K562 (cell line): ENCODE data around the gene ZNF502. TPM values are rescaled to one million over a fixed set of nuclear protein-coding genes. Genes with fewer than 3 reads are reported as not detected.

Experiments
- CBFB ChIP-seq: sonication (generic); formaldehyde crosslinking; IDR thresholded peaks from 2 replicates; pipeline ENCODE4 v1.4.0; 2020; ENCODE audit warnings: mild to moderate bottlenecking, missing genetic modification reagents
- CEBPB ChIP-seq: fragments of 450-650 bp; IDR thresholded peaks from 2 replicates; pipeline ENCODE4 v1.6.1; 2016; ENCODE audit warnings: missing genetic modification characterization, missing compliant biosample characterization
- CHCHD3 ChIP-seq: fragments of 250-450 bp; sonication (Bioruptor Pico); IDR thresholded peaks from 2 replicates; pipeline ENCODE4 v2.1.2; 2022; ENCODE audit warnings: mild to moderate bottlenecking
- HMGN3 ChIP-seq: IDR thresholded peaks from 2 replicates; pipeline ENCODE4 v1.6.1; 2011; ENCODE audit warnings: borderline replicate concordance, low read depth, mild to moderate bottlenecking, mixed read lengths, low read length; ENCODE audit not compliant: insufficient read length; ENCODE audit errors: extremely low read depth
- HNRNPLL ChIP-seq: fragments of 200-400 bp; formaldehyde crosslinking; IDR thresholded peaks from 2 replicates; pipeline ENCODE4 v1.6.1; 2017; ENCODE audit warnings: low read length, low read depth, mild to moderate bottlenecking; ENCODE audit not compliant: poor library complexity, severe bottlenecking
- LARP7 ChIP-seq: fragments of 450-650 bp; IDR thresholded peaks from 2 replicates; pipeline ENCODE4 v1.6.1; 2016
- MEIS2 ChIP-seq: fragments of 450-650 bp; IDR thresholded peaks from 2 replicates; pipeline ENCODE4 v1.6.1; 2014; ENCODE audit warnings: mild to moderate bottlenecking; ENCODE audit not compliant: partially characterized antibody
- NR4A1 ChIP-seq, 2 experiments: fragments of 250-450 bp in 1 of 2; fragments of 450-650 bp in 1 of 2; sonication (Bioruptor Pico) in 1 of 2; IDR thresholded peaks; 2 replicates each; pipeline versions ENCODE4 v1.4.0 to v1.6.1; 2016 to 2020; ENCODE audit warnings: mild to moderate bottlenecking in 2 of 2, missing compliant biosample characterization in 1 of 2, missing genetic modification characterization in 1 of 2, moderate library complexity in 1 of 2
- POLR3G ChIP-seq: IDR thresholded peaks from 2 replicates; pipeline ENCODE4 v1.6.1; 2011; ENCODE audit not compliant: insufficient read length, insufficient replicate concordance; ENCODE audit errors: extremely low read depth
- RAD51 ChIP-seq: fragments of 450-650 bp; IDR thresholded peaks from 2 replicates; pipeline ENCODE4 v1.7.1; 2016; ENCODE audit warnings: low read depth, mild to moderate bottlenecking, borderline replicate concordance
- RUNX1 ChIP-seq: sonication (generic); IDR thresholded peaks from 2 replicates; pipeline ENCODE4 v1.6.1; 2016; ENCODE audit warnings: antibody characterized with exemption, low read depth
- SOX6 ChIP-seq: fragments of 450-650 bp; IDR thresholded peaks from 2 replicates; pipeline ENCODE4 v1.6.1; 2014; ENCODE audit warnings: mild to moderate bottlenecking
- STAT5A ChIP-seq: IDR thresholded peaks from 2 replicates; pipeline ENCODE4 v1.6.1; 2012; ENCODE audit warnings: low read length, inconsistent platforms, borderline replicate concordance
- ZKSCAN8 ChIP-seq: fragments of 200-800 bp; sonication (Bioruptor generic); IDR thresholded peaks from 2 replicates; pipeline ENCODE4 v1.6.1; 2016; ENCODE audit warnings: missing genetic modification characterization, missing compliant biosample characterization
- ZNF282 ChIP-seq: sonication (generic); formaldehyde crosslinking; IDR thresholded peaks from 2 replicates; pipeline ENCODE4 v1.8.1; 2023; ENCODE audit warnings: missing genetic modification reagents
- ZNF445 ChIP-seq: fragments of 250-450 bp; sonication (Bioruptor Pico); IDR thresholded peaks from 2 replicates; pipeline ENCODE4 v1.4.0; 2020; ENCODE audit warnings: low read depth, mild to moderate bottlenecking, moderate library complexity
- polyA plus RNA-seq, 8 experiments: library from polyadenylated mRNA; depleted of rRNA in 4 of 8; stranded (reverse) in 5 of 8; unstranded in 3 of 8; fragments of >200 nt; fragmentation: Nextera tagmentation in 2 of 8; fragmentation: Illumina TruSeq in 1 of 8; extraction: Ambion mirVana in 2 of 8; extraction: Trizol in 1 of 8; gene quantifications; 2 replicates each; pipeline versions ENCODE4 v1.2.1 to v1.2.3, GENCODE V29; 2011 to 2014; ENCODE audit warnings: inconsistent platforms in 1 of 8, missing spikeins in 1 of 8
- total RNA-seq, 7 experiments: library from RNA; depleted of rRNA in 6 of 7; stranded (reverse); fragments of >200 nt in 6 of 7; fragmentation: Illumina TruSeq in 2 of 7; extraction: Trizol in 2 of 7; gene quantifications; 2 replicates each; pipeline versions ENCODE4 v1.2.1 to v1.2.3, GENCODE V29; 2011 to 2021; ENCODE audit warnings: low replicate concordance in 1 of 7
- TF ChIP-seq, protein P1 (sequence below): fragments of 200-800 bp; sonication (Bioruptor generic); IDR thresholded peaks from 2 replicates; pipeline ENCODE4 v1.6.1; 2017; ENCODE audit warnings: missing genetic modification characterization, missing compliant biosample characterization
- TF ChIP-seq, protein P2 (sequence below): IDR thresholded peaks from 2 replicates; pipeline ENCODE4 v1.6.1; 2012; ENCODE audit warnings: low read depth, low read length, improper control_type of control experiment, borderline replicate concordance
- TF ChIP-seq, protein P3 (sequence below), 2 experiments: fragments of 450-650 bp; conservative IDR thresholded peaks; 2 replicates each; pipeline ENCODE4 v1.6.1; 2017; ENCODE audit warnings: mild to moderate bottlenecking in 2 of 2, moderate library complexity in 2 of 2
- TF ChIP-seq, protein P4 (sequence below): fragments of 450-650 bp; formaldehyde crosslinking; IDR thresholded peaks from 2 replicates; pipeline ENCODE4 v1.4.0; 2022; ENCODE audit warnings: missing genetic modification characterization

Gene ZNF502
- total and polyA plus RNA-seq, 9 of the 15 experiments (the other 6 are each of a cell fraction or from before 2014, with no cell fraction given), result 0.38 to 0.98 (median 0.67) TPM

DNA sequence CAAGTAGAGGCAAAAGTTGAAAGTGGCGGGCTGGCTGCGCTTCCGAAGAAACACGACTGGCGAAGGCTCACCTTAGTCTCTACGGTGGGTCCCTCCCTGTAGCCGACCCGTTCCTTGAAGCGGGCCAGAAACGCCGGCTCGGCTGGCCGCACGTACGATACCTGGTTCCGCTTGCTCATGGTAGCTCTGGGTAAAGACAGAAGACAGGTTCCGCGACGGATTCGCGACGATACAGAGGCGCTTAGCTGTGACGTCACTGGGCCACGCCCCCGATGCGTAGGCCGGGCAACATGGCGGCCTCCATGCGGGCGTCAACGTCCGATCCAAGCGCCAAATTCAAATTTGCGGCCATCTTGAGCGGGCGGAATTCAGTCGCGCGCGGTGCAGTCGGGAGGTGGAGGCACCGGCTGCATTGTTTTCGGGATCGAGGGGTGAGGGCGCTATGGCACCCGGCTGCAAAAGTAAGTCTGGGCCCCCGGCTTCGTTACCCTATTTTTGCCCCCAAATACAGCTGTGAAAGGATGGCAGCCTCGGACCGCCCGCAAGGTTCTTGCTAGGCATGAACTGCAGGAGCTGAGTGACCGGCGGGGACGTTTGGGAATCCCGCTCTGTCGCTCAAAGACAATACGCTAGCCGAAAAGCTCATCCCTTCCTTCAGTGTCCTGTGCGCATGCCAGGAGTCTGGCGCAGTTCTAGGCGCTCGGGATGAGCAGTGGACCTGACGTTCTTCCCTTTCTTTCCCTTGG is 49.1 kb downstream of the ZNF502 start, which contains the start of the genes KIAA1143 and KIF15 (continued):
- TF ChIP-seq NR4A1 (CRISPR knock-in tag; IDR thresholded peaks at IDR 0.05) (no peak), NR4A1 (tag; IDR thresholded peaks at IDR 0.05) (peak; percentile 76), SOX6 (peak; percentile 88), ZNF282 (CRISPR knock-in tag) (no peak), POLR3G (no peak), RAD51 (0 out of 2 replicates have a peak, but pooled peaks have one; percentile 9), HMGN3 (peak; percentile 93), RUNX1 (peak; percentile 72; the same call in 1 of the 2 replicates), CBFB (CRISPR knock-in tag) (no peak), ZKSCAN8 (CRISPR knock-in tag) (0 out of 2 replicates have a peak, but pooled peaks have one; percentile 71), CEBPB (peak; percentile 59), CHCHD3 (CRISPR knock-in tag) (no peak), LARP7 (0 out of 2 replicates have a peak, but pooled peaks have one; percentile 44), STAT5A (no peak; the same call in 1 of the 2 replicates), ZNF445 (CRISPR knock-in tag) (no peak), HNRNPLL (peak; percentile 88), MEIS2 (no peak)
- TF ChIP-seq, protein P1, sequence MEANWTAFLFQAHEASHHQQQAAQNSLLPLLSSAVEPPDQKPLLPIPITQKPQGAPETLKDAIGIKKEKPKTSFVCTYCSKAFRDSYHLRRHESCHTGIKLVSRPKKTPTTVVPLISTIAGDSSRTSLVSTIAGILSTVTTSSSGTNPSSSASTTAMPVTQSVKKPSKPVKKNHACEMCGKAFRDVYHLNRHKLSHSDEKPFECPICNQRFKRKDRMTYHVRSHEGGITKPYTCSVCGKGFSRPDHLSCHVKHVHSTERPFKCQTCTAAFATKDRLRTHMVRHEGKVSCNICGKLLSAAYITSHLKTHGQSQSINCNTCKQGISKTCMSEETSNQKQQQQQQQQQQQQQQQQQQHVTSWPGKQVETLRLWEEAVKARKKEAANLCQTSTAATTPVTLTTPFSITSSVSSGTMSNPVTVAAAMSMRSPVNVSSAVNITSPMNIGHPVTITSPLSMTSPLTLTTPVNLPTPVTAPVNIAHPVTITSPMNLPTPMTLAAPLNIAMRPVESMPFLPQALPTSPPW, result peak; percentile 52; the same call in 1 of the 2 replicates
- TF ChIP-seq, protein P2, sequence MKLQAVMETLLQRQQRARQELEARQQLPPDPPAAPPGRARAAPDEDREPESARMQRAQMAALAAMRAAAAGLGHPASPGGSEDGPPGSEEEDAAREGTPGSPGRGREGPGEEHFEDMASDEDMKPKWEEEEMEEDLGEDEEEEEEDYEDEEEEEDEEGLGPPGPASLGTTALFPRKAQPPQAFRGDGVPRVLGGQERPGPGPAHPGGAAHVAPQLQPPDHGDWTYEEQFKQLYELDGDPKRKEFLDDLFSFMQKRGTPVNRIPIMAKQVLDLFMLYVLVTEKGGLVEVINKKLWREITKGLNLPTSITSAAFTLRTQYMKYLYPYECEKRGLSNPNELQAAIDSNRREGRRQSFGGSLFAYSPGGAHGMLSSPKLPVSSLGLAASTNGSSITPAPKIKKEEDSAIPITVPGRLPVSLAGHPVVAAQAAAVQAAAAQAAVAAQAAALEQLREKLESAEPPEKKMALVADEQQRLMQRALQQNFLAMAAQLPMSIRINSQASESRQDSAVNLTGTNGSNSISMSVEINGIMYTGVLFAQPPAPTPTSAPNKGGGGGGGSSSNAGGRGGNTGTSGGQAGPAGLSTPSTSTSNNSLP, result peak; percentile 92; the same call in 1 of the 2 replicates
- TF ChIP-seq, protein P3, sequence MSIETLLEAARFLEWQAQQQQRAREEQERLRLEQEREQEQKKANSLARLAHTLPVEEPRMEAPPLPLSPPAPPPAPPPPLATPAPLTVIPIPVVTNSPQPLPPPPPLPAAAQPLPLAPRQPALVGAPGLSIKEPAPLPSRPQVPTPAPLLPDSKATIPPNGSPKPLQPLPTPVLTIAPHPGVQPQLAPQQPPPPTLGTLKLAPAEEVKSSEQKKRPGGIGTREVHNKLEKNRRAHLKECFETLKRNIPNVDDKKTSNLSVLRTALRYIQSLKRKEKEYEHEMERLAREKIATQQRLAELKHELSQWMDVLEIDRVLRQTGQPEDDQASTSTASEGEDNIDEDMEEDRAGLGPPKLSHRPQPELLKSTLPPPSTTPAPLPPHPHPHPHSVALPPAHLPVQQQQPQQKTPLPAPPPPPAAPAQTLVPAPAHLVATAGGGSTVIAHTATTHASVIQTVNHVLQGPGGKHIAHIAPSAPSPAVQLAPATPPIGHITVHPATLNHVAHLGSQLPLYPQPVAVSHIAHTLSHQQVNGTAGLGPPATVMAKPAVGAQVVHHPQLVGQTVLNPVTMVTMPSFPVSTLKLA (conservative IDR thresholded peaks at IDR 0.05), result peak; percentile 88 to 96
- TF ChIP-seq, protein P4, sequence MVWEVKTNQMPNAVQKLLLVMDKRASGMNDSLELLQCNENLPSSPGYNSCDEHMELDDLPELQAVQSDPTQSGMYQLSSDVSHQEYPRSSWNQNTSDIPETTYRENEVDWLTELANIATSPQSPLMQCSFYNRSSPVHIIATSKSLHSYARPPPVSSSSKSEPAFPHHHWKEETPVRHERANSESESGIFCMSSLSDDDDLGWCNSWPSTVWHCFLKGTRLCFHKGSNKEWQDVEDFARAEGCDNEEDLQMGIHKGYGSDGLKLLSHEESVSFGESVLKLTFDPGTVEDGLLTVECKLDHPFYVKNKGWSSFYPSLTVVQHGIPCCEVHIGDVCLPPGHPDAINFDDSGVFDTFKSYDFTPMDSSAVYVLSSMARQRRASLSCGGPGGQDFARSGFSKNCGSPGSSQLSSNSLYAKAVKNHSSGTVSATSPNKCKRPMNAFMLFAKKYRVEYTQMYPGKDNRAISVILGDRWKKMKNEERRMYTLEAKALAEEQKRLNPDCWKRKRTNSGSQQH, result 0 out of 2 replicates have a peak, but pooled peaks have one; percentile 38
